ENCODE results near the gene SLC6A4. TPM values are rescaled to one million over a fixed set of nuclear protein-coding genes. Genes with fewer than 3 reads are reported as not detected.

Gene SLC6A4
- total RNA-seq, 2 experiments from 2014 or later: not detected

- intact Hi-C loops (cut with micrococcal nuclease): no loop called here
- H3K27me3 Mint-ChIP-seq: peaks cover 2% of the 10 kb centered on the region
- no peak overlapping the region for H3K27ac Mint-ChIP-seq
- peaks cover 15% of the 10 kb centered on the region for H3K36me3 Mint-ChIP-seq
- H3K4me3 Mint-ChIP-seq: no peak overlapping the region
- ChIA-PET CTCF (interaction anchor here (0.7 kb wide), 1 partner anchor 95 kb away, joined by 3 read pairs; no protein-coding TSS in a partner anchor), POLR2A (no interaction called here)
- H3K4me1 Mint-ChIP-seq (ENCODE audit: low read depth): peaks cover 2% of the 10 kb centered on the region
- DNase-seq: no peak
- H3K9me3 Mint-ChIP-seq: no peaks in the 10 kb centered on the region
Observed at GRCh38 chr17:30188211-30188939, 47.1 kb downstream of the SLC6A4 start.

- ChIA-PET POLR2A (interaction anchor here (0.6 kb wide), 1 partner anchor 317 kb away, joined by 3 read pairs; no protein-coding TSS in a partner anchor), CTCF (interaction anchor here (0.7 kb wide), 1 partner anchor 94 kb away, joined by 3 read pairs; no protein-coding TSS in a partner anchor)
- DNase-seq: no peak
- Mint-ChIP-seq H3K27ac (no peak overlapping the region), H3K9me3 (no peaks in the 10 kb centered on the region), H3K27me3 (no peaks in the 10 kb centered on the region), H3K36me3 (peaks cover 20% of the 10 kb centered on the region), H3K4me3 (no peak overlapping the region), H3K4me1 (ENCODE audit: low read depth) (peaks cover 2% of the 10 kb centered on the region)
- intact Hi-C loops (cut with micrococcal nuclease): no loop called here
Observed at GRCh38 chr17:30187573-30187972, 47.9 kb downstream of the SLC6A4 start.

GRCh38 chr17:30186761-30187160 is 48.7 kb downstream of the SLC6A4 start:
- H3K4me1 Mint-ChIP-seq (ENCODE audit: low read depth): peaks cover 2% of the 10 kb centered on the region
- H3K4me3 Mint-ChIP-seq: no peak overlapping the region
- H3K36me3 Mint-ChIP-seq: peaks cover 22% of the 10 kb centered on the region
- H3K27me3 Mint-ChIP-seq: no peaks in the 10 kb centered on the region
- DNase-seq: no peak
- H3K27ac Mint-ChIP-seq: no peak overlapping the region
- ChIA-PET POLR2A (no interaction called here), CTCF (no interaction called here)
- intact Hi-C loops (cut with micrococcal nuclease): no loop called here
- H3K9me3 Mint-ChIP-seq: no peaks in the 10 kb centered on the region

GRCh38 chr17:30176855-30177254 is 58.6 kb downstream of the SLC6A4 start:
- CTCF ChIA-PET: no interaction called here
- intact Hi-C loops (cut with micrococcal nuclease): loop anchor here (10.0 kb wide), 1 partner anchor 52 kb away; no protein-coding TSS in a partner anchor

GRCh38 chr17:30174556-30174955 is 60.9 kb downstream of the SLC6A4 start:
- H3K27ac Mint-ChIP-seq: no peak overlapping the region

More at GRCh38 chr17:30176855-30177254, 58.6 kb downstream of the SLC6A4 start:
- no peaks in the 10 kb centered on the region for H3K9me3 Mint-ChIP-seq
- H3K4me3 Mint-ChIP-seq: no peak overlapping the region
- POLR2A ChIA-PET: no interaction called here
- peaks cover 37% of the 10 kb centered on the region for H3K36me3 Mint-ChIP-seq
- DNase-seq: no peak
- no peaks in the 10 kb centered on the region for H3K27me3 Mint-ChIP-seq
- peaks cover 12% of the 10 kb centered on the region for H3K4me1 Mint-ChIP-seq (ENCODE audit: low read depth)
- no peak overlapping the region for H3K27ac Mint-ChIP-seq

GRCh38 chr17:30173649-30174048 is 61.8 kb downstream of the SLC6A4 start:
- Mint-ChIP-seq H3K4me1 (ENCODE audit: low read depth) (peaks cover 19% of the 10 kb centered on the region), H3K27me3 (no peaks in the 10 kb centered on the region), H3K4me3 (no peak overlapping the region), H3K36me3 (peaks cover 30% of the 10 kb centered on the region), H3K27ac (no peak overlapping the region), H3K9me3 (no peaks in the 10 kb centered on the region)
- ChIA-PET CTCF (interaction anchor here (0.6 to 2.7 kb wide), 3 partner anchors 9 to 68 kb away, joined by 3 to 10 read pairs (median 3); no protein-coding TSS in a partner anchor), POLR2A (no interaction called here)
- intact Hi-C loops (cut with micrococcal nuclease): loop anchor here (10.0 kb wide), 1 partner anchor 49 kb away; no protein-coding TSS in a partner anchor
- DNase-seq: peak; percentile 32

More at GRCh38 chr17:30174556-30174955, 60.9 kb downstream of the SLC6A4 start:
- Mint-ChIP-seq H3K9me3 (no peaks in the 10 kb centered on the region), H3K4me3 (no peak overlapping the region), H3K27me3 (no peaks in the 10 kb centered on the region), H3K36me3 (peaks cover 34% of the 10 kb centered on the region), H3K4me1 (ENCODE audit: low read depth) (peaks cover 16% of the 10 kb centered on the region)
- DNase-seq: no peak
- intact Hi-C loops (cut with micrococcal nuclease): loop anchor here (10.0 kb wide), 1 partner anchor 50 kb away; no protein-coding TSS in a partner anchor
- CTCF ChIA-PET: interaction anchor here (1.0 to 1.5 kb wide), 2 partner anchors 48 to 50 kb away, joined by 3 read pairs; no protein-coding TSS in a partner anchor
- POLR2A ChIA-PET: no interaction called here

GRCh38 chr17:30172560-30172959 is 62.9 kb downstream of the SLC6A4 start:
- Mint-ChIP-seq H3K9me3 (no peaks in the 10 kb centered on the region), H3K4me3 (no peak overlapping the region), H3K27ac (no peak overlapping the region), H3K36me3 (peaks cover 21% of the 10 kb centered on the region), H3K27me3 (no peaks in the 10 kb centered on the region), H3K4me1 (ENCODE audit: low read depth) (peaks cover 19% of the 10 kb centered on the region)
- no peak for DNase-seq
- intact Hi-C loops (cut with micrococcal nuclease): loop anchor here (10.0 kb wide), 1 partner anchor 48 kb away; no protein-coding TSS in a partner anchor
- ChIA-PET CTCF (interaction anchor here (0.7 to 2.7 kb wide), 4 partner anchors 47 to 164 kb away, joined by 4 to 10 read pairs (median 7); no protein-coding TSS in a partner anchor), POLR2A (no interaction called here)

- Mint-ChIP-seq H3K4me3 (no peak overlapping the region), H3K27me3 (no peaks in the 10 kb centered on the region), H3K27ac (no peak overlapping the region), H3K9me3 (no peaks in the 10 kb centered on the region), H3K4me1 (ENCODE audit: low read depth) (peaks cover 19% of the 10 kb centered on the region), H3K36me3 (peaks cover 15% of the 10 kb centered on the region)
- ChIA-PET CTCF (interaction anchor here (0.8 to 2.3 kb wide), 3 partner anchors 45 to 166 kb away, joined by 3 to 10 read pairs (median 4); no protein-coding TSS in a partner anchor), POLR2A (no interaction called here)
- intact Hi-C loops (cut with micrococcal nuclease): loop anchor here (10.0 kb wide), 1 partner anchor 46 kb away; no protein-coding TSS in a partner anchor
- DNase-seq: no peak
Observed at GRCh38 chr17:30170415-30170987, 65.0 kb downstream of the SLC6A4 start.

- Mint-ChIP-seq H3K9me3 (no peaks in the 10 kb centered on the region), H3K36me3 (peaks cover 11% of the 10 kb centered on the region), H3K27ac (no peak overlapping the region), H3K4me3 (no peak overlapping the region), H3K27me3 (no peaks in the 10 kb centered on the region), H3K4me1 (ENCODE audit: low read depth) (peaks cover 10% of the 10 kb centered on the region)
- POLR2A ChIA-PET: no interaction called here
- no peak for DNase-seq
- intact Hi-C loops (cut with micrococcal nuclease): loop anchor here (10.0 kb wide), 1 partner anchor 61 kb away; no protein-coding TSS in a partner anchor
- CTCF ChIA-PET: interaction anchor here (0.7 kb wide), 1 partner anchor 189 kb away, joined by 3 read pairs; no protein-coding TSS in a partner anchor
Observed at GRCh38 chr17:30165960-30166359, 69.5 kb downstream of the SLC6A4 start.

GRCh38 chr17:30165147-30165546 is 70.3 kb downstream of the SLC6A4 start:
- Mint-ChIP-seq H3K27ac (no peak overlapping the region), H3K9me3 (peaks cover 5% of the 10 kb centered on the region), H3K36me3 (peaks cover 16% of the 10 kb centered on the region), H3K27me3 (no peaks in the 10 kb centered on the region), H3K4me3 (no peak overlapping the region), H3K4me1 (ENCODE audit: low read depth) (peaks cover 10% of the 10 kb centered on the region)
- intact Hi-C loops (cut with micrococcal nuclease): loop anchor here (10.0 kb wide), 1 partner anchor 60 kb away; no protein-coding TSS in a partner anchor
- ChIA-PET CTCF (interaction anchor here (0.5 to 1.1 kb wide), 3 partner anchors 8 to 175 kb away, joined by 3 read pairs; no protein-coding TSS in a partner anchor), POLR2A (no interaction called here)
- DNase-seq: no peak

- Mint-ChIP-seq H3K4me3 (no peak overlapping the region), H3K36me3 (peaks cover 22% of the 10 kb centered on the region), H3K4me1 (ENCODE audit: low read depth) (peaks cover 14% of the 10 kb centered on the region), H3K9me3 (peaks cover 10% of the 10 kb centered on the region), H3K27ac (no peak overlapping the region), H3K27me3 (no peaks in the 10 kb centered on the region)
- POLR2A ChIA-PET: no interaction called here
- intact Hi-C loops (cut with micrococcal nuclease): loop anchor here (10.0 kb wide), 1 partner anchor 60 kb away; no protein-coding TSS in a partner anchor
- CTCF ChIA-PET: interaction anchor here (0.5 to 1.7 kb wide), 4 partner anchors 9 to 176 kb away, joined by 3 to 6 read pairs (median 3); no protein-coding TSS in a partner anchor
- no peak for DNase-seq
Observed at GRCh38 chr17:30164531-30164930, 71.0 kb downstream of the SLC6A4 start.

- CTCF ChIA-PET: interaction anchor here (0.8 to 1.5 kb wide), 4 partner anchors 10 to 57 kb away, joined by 3 to 5 read pairs (median 4); no protein-coding TSS in a partner anchor
- peaks cover 10% of the 10 kb centered on the region for H3K9me3 Mint-ChIP-seq
Observed at GRCh38 chr17:30161601-30162000, 73.9 kb downstream of the SLC6A4 start.

More at GRCh38 chr17:30161601-30162000, 73.9 kb downstream of the SLC6A4 start:
- POLR2A ChIA-PET: no interaction called here
- H3K36me3 Mint-ChIP-seq: peaks cover 41% of the 10 kb centered on the region
- peaks cover 34% of the 10 kb centered on the region for H3K4me1 Mint-ChIP-seq (ENCODE audit: low read depth)
- DNase-seq: no peak
- H3K27me3 Mint-ChIP-seq: no peaks in the 10 kb centered on the region
- H3K4me3 Mint-ChIP-seq: no peak overlapping the region
- intact Hi-C loops (cut with micrococcal nuclease): loop anchor here (10.0 kb wide), 1 partner anchor 57 kb away; no protein-coding TSS in a partner anchor
- H3K27ac Mint-ChIP-seq: no peak overlapping the region
